ENCODE data around the gene TLE3.

TLE3 gene

DNA sequence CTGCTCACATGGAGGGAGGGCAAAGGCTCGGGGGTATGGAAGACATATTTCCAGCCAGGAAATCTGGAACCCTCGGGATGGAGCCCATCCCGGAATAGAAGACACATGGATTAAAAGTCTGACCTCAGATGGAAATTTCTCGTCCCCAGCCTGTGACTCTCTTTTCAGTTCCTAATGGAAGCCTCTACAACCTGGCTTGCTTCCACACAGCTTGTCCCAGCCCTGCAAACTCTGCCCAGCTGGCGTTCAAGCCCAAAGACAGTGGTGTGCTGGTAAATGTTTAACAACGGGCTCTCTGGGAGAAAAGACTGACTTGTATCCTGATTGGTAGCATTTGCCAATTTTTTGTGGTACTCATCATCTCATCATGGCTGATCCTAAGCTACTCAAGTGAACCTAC, 35.6 kb upstream of the TLE3 start:
- TF ChIP-seq, protein P1, sequence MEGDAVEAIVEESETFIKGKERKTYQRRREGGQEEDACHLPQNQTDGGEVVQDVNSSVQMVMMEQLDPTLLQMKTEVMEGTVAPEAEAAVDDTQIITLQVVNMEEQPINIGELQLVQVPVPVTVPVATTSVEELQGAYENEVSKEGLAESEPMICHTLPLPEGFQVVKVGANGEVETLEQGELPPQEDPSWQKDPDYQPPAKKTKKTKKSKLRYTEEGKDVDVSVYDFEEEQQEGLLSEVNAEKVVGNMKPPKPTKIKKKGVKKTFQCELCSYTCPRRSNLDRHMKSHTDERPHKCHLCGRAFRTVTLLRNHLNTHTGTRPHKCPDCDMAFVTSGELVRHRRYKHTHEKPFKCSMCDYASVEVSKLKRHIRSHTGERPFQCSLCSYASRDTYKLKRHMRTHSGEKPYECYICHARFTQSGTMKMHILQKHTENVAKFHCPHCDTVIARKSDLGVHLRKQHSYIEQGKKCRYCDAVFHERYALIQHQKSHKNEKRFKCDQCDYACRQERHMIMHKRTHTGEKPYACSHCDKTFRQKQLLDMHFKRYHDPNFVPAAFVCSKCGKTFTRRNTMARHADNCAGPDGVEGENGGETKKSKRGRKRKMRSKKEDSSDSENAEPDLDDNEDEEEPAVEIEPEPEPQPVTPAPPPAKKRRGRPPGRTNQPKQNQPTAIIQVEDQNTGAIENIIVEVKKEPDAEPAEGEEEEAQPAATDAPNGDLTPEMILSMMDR (conservative IDR thresholded peaks at IDR 0.05; ENCODE audit: control insufficient read depth, insufficient read depth, low read depth, low read length) = no peak
- H3K4me3 ChIP-seq (ENCODE audit: control insufficient read depth, low read depth, low read length) = no peak overlapping the region
- DNase-seq (ENCODE audit: low read depth) = no peak

GRCh38 chr15:70132571-70132970, 34.9 kb upstream of the TLE3 start:
- H3K4me3 ChIP-seq (ENCODE audit: control insufficient read depth, low read depth, low read length) = no peak overlapping the region
- DNase-seq (ENCODE audit: low read depth) = no peak
- TF ChIP-seq, protein P1 (conservative IDR thresholded peaks at IDR 0.05; ENCODE audit: control insufficient read depth, insufficient read depth, low read depth, low read length) = no peak

DNA sequence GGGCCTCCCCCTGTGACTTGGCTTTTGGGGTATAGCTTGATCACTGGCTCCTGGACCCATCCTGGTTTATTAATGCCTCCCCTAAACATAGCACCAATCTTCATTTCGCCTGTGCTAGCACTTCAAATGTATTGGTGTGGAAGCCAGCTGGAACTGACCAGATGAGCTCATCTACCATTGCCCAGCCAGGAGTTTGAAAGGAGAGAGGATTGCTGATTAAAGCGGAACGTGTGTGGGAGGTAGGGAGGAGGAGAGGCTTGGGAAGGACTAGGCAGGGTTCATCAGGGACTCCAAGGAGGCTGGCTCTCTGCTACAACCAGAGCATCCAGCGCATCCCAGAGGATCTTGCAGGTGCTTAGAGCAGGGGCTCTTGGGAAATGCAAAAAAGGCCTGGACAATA, 34.4 kb upstream of the TLE3 start:
- H3K4me3 ChIP-seq (ENCODE audit: control insufficient read depth, low read depth, low read length) = no peak overlapping the region
- DNase-seq (ENCODE audit: low read depth) = peak; percentile 75
- TF ChIP-seq, protein P1 (conservative IDR thresholded peaks at IDR 0.05; ENCODE audit: control insufficient read depth, insufficient read depth, low read depth, low read length) = no peak

GRCh38 chr15:70128414-70129140, 30.9 kb upstream of the TLE3 start:
- H3K4me3 ChIP-seq (ENCODE audit: control insufficient read depth, low read depth, low read length) = no peak overlapping the region
- no peak for DNase-seq (ENCODE audit: low read depth)
- TF ChIP-seq, protein P1 (conservative IDR thresholded peaks at IDR 0.05; ENCODE audit: control insufficient read depth, insufficient read depth, low read depth, low read length) = no peak

GRCh38 chr15:70127770-70128413, 30.2 kb upstream of the TLE3 start:
- DNase-seq (ENCODE audit: low read depth) = peak; percentile 44
- TF ChIP-seq, protein P1 (conservative IDR thresholded peaks at IDR 0.05; ENCODE audit: control insufficient read depth, insufficient read depth, low read depth, low read length) = no peak
- no peak overlapping the region for H3K4me3 ChIP-seq (ENCODE audit: control insufficient read depth, low read depth, low read length)

DNA sequence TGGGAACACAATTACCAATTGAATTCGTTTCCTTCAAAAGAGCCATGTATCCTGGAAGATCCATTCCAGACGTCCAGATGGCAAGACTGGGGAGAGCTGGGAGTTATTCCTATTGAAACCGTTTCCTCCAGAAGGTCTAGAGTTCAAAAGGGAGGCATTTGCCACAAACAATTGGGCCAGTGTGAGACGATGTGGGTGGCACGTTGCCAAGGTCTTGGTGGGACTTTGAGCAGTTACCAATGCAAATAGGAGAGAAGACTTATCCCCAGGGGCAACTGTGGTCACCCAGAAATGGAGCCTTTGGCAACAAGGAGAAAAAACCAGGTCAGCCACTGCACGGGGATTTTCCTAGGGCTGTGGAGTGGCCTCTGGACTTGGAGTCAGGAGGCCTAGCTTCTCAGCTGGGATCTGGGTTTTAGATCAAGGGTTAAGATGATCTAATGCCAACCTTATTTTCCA, 29.6 kb upstream of the TLE3 start:
- DNase-seq (ENCODE audit: low read depth) = peak; percentile 25
- H3K4me3 ChIP-seq (ENCODE audit: control insufficient read depth, low read depth, low read length) = no peak overlapping the region
- TF ChIP-seq, protein P1 (conservative IDR thresholded peaks at IDR 0.05; ENCODE audit: control insufficient read depth, insufficient read depth, low read depth, low read length) = no peak

Measured in fibroblast of mammary gland (primary cell).